Peyer's patch (tissue), 4 donors: ENCODE measurements around the gene GRIFIN. TPM values are rescaled to one million over a fixed set of nuclear protein-coding genes. Genes with fewer than 3 reads are reported as not detected.

Source experiments
- DNase-seq, 3 donors: peaks; one replicate each; pipeline ENCODE4 v3.0.0-alpha.2; 2017 to 2019
- H3K27ac ChIP-seq, 4 donors: fragments of 200-600 bp; sonication (generic); one replicate each; pipeline ENCODE4 v1.5.1; 2016 to 2019
- H3K27me3 ChIP-seq, 2 donors: fragments of 200-600 bp; sonication (generic); one replicate each; pipeline ENCODE4 v1.5.1; 2019
- H3K36me3 ChIP-seq, 3 donors: fragments of 200-600 bp; sonication (generic); one replicate each; pipeline ENCODE4 v1.5.1; 2016 to 2019
- H3K4me1 ChIP-seq, 4 donors: fragments of 200-600 bp; sonication (generic); one replicate each; pipeline ENCODE4 v1.5.1; 2016 to 2019
- H3K4me3 ChIP-seq, 4 donors: fragments of 200-600 bp; sonication (generic); 1 replicate in 3 of 4; 2 replicates in 1 of 4; pipeline ENCODE4 v1.5.1; 2016 to 2019; ENCODE audit warnings: mild to moderate bottlenecking in 1 of 4
- H3K9me3 ChIP-seq, 4 donors: fragments of 200-600 bp; sonication (generic); one replicate each; pipeline ENCODE4 v1.5.1; 2016 to 2019; ENCODE audit warnings: mild to moderate bottlenecking in 1 of 4
- POLR2A ChIP-seq, 2 donors: fragments of 450-650 bp; IDR thresholded peaks; one replicate each; pipeline ENCODE4 v1.5.1; 2017; ENCODE audit warnings: antibody characterized with exemption in 2 of 2, mild to moderate bottlenecking in 2 of 2, moderate library complexity in 2 of 2
- total RNA-seq, 4 donors: library from RNA; depleted of rRNA; stranded (reverse); fragments of >200 nt; gene quantifications; one replicate each; pipeline ENCODE4 v1.1.0, GENCODE V29; 2016
- TF ChIP-seq, protein P1 (sequence below), 6 experiments: fragments of 450-650 bp in 4 of 6; fragments of 200-600 bp in 2 of 6; sonication (generic) in 1 of 6; IDR thresholded peaks; one replicate each; pipeline ENCODE4 v1.5.1; 2017 to 2019; ENCODE audit warnings: antibody characterized with exemption in 6 of 6, mild to moderate bottlenecking in 3 of 6, moderate library complexity in 1 of 6

GRIFIN gene
- total RNA-seq, 4 donors from 2014 or later = not detected

DNA sequence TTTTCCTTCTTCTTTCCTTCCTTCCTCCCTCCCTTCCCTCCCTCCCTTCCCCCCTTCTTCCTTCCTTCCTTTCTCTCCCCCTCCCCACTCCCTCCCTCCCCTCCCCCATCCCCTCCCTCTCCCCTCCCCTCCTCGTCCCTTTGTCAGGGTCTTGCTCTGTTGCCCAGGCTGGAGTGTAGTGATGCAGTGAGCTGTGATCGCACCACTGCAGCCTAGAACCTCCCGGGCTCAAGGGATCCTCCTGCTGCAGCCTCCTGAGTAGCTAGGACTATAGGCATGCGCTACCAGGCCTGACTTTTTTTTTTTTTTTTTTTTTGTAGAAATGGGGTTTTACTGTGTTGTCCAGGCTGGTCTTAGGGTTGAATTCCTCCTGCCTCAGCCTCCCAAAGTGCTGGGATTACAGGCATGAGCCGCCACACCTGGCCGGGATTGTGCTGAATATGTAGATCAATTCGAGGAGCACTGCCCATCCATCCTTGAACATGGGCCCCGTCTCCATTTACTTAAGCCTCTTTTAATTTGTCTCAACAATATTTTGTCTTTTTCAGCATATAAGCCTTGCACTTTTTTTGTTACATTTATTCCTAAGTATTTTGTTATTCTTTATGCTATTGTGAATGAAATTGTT is 23.4 kb downstream of the GRIFIN start:
- H3K27me3 ChIP-seq = no peaks in the 10 kb centered on the region
- peaks cover 0 to 14% (median 9%) of the 10 kb centered on the region in 4 donors for H3K4me1 ChIP-seq
- H3K36me3 ChIP-seq = no peaks in the 10 kb centered on the region
- no peaks in the 10 kb centered on the region for H3K9me3 ChIP-seq
- H3K27ac ChIP-seq = no peak overlapping the region
- no peak overlapping the region for H3K4me3 ChIP-seq
- TF ChIP-seq, protein P1, sequence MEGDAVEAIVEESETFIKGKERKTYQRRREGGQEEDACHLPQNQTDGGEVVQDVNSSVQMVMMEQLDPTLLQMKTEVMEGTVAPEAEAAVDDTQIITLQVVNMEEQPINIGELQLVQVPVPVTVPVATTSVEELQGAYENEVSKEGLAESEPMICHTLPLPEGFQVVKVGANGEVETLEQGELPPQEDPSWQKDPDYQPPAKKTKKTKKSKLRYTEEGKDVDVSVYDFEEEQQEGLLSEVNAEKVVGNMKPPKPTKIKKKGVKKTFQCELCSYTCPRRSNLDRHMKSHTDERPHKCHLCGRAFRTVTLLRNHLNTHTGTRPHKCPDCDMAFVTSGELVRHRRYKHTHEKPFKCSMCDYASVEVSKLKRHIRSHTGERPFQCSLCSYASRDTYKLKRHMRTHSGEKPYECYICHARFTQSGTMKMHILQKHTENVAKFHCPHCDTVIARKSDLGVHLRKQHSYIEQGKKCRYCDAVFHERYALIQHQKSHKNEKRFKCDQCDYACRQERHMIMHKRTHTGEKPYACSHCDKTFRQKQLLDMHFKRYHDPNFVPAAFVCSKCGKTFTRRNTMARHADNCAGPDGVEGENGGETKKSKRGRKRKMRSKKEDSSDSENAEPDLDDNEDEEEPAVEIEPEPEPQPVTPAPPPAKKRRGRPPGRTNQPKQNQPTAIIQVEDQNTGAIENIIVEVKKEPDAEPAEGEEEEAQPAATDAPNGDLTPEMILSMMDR (IDR thresholded peaks at IDR 0.05) = no peak
- no peak for TF ChIP-seq POLR2A (IDR thresholded peaks at IDR 0.05)
- no peak for DNase-seq

GRCh38 chr7:2452074-2452507 is 24.1 kb downstream of the GRIFIN start:
- DNase-seq = peak in 1 of 3 donors; percentile 57
- TF ChIP-seq, protein P1 (IDR thresholded peaks at IDR 0.05) = no peak
- TF ChIP-seq POLR2A (IDR thresholded peaks at IDR 0.05) = no peak
- Histone ChIP-seq H3K9me3 (no peaks in the 10 kb centered on the region), H3K4me3 (peak overlapping the region; percentile 13 to 52 (median 49)), H3K27me3 (no peaks in the 10 kb centered on the region), H3K4me1 (peaks cover 0 to 14% (median 9%) of the 10 kb centered on the region in 4 donors), H3K36me3 (no peaks in the 10 kb centered on the region), H3K27ac (peak overlapping the region in 1 of 4 donors; percentile 38)

GRCh38 chr7:2451171-2452073 is 24.8 kb downstream of the GRIFIN start:
- H3K4me1 ChIP-seq = peaks cover 0 to 14% (median 9%) of the 10 kb centered on the region in 4 donors
- H3K36me3 ChIP-seq = no peaks in the 10 kb centered on the region
- H3K4me3 ChIP-seq = peak overlapping the region; percentile 13 to 52 (median 49)
- peak; percentile 78 to 91 (median 89) for DNase-seq
- H3K9me3 ChIP-seq = no peaks in the 10 kb centered on the region
- H3K27me3 ChIP-seq = no peaks in the 10 kb centered on the region
- TF ChIP-seq, protein P1 (IDR thresholded peaks at IDR 0.05) = peak; percentile 70 to 91 (median 88)
- no peak for TF ChIP-seq POLR2A (IDR thresholded peaks at IDR 0.05)
- H3K27ac ChIP-seq = peak overlapping the region in 1 of 4 donors; percentile 38

- no peak for TF ChIP-seq POLR2A (IDR thresholded peaks at IDR 0.05)
- TF ChIP-seq, protein P1 (IDR thresholded peaks at IDR 0.05) = no peak
- H3K4me3 ChIP-seq = no peak overlapping the region
- H3K4me1 ChIP-seq = peaks cover 0 to 14% (median 9%) of the 10 kb centered on the region in 4 donors
- no peak for DNase-seq
- no peaks in the 10 kb centered on the region for H3K36me3 ChIP-seq
- H3K27me3 ChIP-seq = no peaks in the 10 kb centered on the region
- no peaks in the 10 kb centered on the region for H3K9me3 ChIP-seq
- H3K27ac ChIP-seq = no peak overlapping the region
Measured at GRCh38 chr7:2450198-2451107, 25.7 kb downstream of the GRIFIN start.

DNA sequence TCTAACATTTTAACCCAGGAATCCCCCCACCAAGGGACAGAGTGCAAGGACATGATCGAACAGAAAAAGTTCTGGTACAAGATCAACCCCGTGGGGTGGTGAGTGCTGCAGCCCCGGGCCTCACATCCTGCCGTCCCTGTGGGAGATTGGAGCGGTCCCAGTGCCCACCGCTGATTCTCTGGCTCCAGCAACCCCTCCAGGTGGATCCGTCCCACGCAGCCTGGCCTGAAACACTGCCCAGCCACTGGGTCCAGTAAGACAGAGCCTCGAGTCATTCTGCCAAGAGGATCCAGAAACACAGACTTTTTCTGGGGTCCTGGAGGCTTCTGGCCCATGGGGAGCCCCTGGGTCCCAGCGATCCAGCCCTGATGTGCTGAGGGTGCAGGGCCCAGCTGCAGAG is 29.5 kb downstream of the GRIFIN start:
- H3K27me3 ChIP-seq = no peaks in the 10 kb centered on the region
- no peak overlapping the region for H3K27ac ChIP-seq
- no peak for DNase-seq
- TF ChIP-seq, protein P1 (IDR thresholded peaks at IDR 0.05) = no peak
- no peak for TF ChIP-seq POLR2A (IDR thresholded peaks at IDR 0.05)
- H3K4me1 ChIP-seq = peaks cover 0 to 7% (median 4%) of the 10 kb centered on the region in 4 donors
- peaks cover 0 to 5% (median 0%) of the 10 kb centered on the region in 3 donors for H3K36me3 ChIP-seq
- no peaks in the 10 kb centered on the region for H3K9me3 ChIP-seq
- no peak overlapping the region for H3K4me3 ChIP-seq
